Osteoblast (primary cell): Measurements from ENCODE around the gene PDCD4. TPM values are rescaled to one million over a fixed set of nuclear protein-coding genes. Genes with fewer than 3 reads are reported as not detected.

Experiments
- DNase-seq: peaks from one replicate; pipeline ENCODE4 v3.0.0; 2011; ENCODE audit warnings: low spot score, mixed read lengths; ENCODE audit not compliant: insufficient read length; ENCODE audit errors: missing footprints
- H2AFZ ChIP-seq: 2 replicates; pipeline ENCODE4 v1.6.0; 2011; ENCODE audit warnings: mild to moderate bottlenecking, low read length
- H3K27ac ChIP-seq: 2 replicates; pipeline ENCODE4 v1.5.1; 2011; ENCODE audit warnings: mild to moderate bottlenecking, low read depth, low read length, moderate library complexity
- H3K27me3 ChIP-seq: 2 replicates; pipeline ENCODE4 v1.6.0; 2012; ENCODE audit warnings: mild to moderate bottlenecking, control low read depth, inconsistent platforms, low read length, moderate library complexity; ENCODE audit not compliant: insufficient read depth
- H3K36me3 ChIP-seq: 2 replicates; pipeline ENCODE4 v1.5.1; 2011; ENCODE audit warnings: mild to moderate bottlenecking, low read length, control low read depth, moderate library complexity; ENCODE audit not compliant: insufficient read depth
- H3K4me1 ChIP-seq: 2 replicates; pipeline ENCODE4 v1.5.1; 2011; ENCODE audit warnings: mild to moderate bottlenecking, low read length, control low read depth, moderate library complexity; ENCODE audit not compliant: insufficient read depth
- H3K4me2 ChIP-seq: 2 replicates; pipeline ENCODE4 v1.6.0; 2011; ENCODE audit warnings: mild to moderate bottlenecking, low read length; ENCODE audit not compliant: insufficient read depth
- H3K4me3 ChIP-seq: fragments of 200-600 bp; sonication (generic); 3 replicates; pipeline ENCODE4 v1.5.1; 2012; ENCODE audit warnings: mild to moderate bottlenecking, low read length, inconsistent platforms; ENCODE audit not compliant: insufficient read depth
- H3K79me2 ChIP-seq: 2 replicates; pipeline ENCODE4 v1.6.0; 2012; ENCODE audit warnings: mild to moderate bottlenecking, low read length, control low read depth, inconsistent platforms; ENCODE audit not compliant: insufficient read depth
- H3K9me3 ChIP-seq: 2 replicates; pipeline ENCODE4 v1.5.1; 2011; ENCODE audit warnings: low read depth, low read length, control low read depth
- H4K20me1 ChIP-seq: 2 replicates; pipeline ENCODE4 v1.6.0; 2012; ENCODE audit warnings: mild to moderate bottlenecking, low read length, control low read depth; ENCODE audit not compliant: insufficient read depth
- CTCF ChIP-seq: IDR thresholded peaks from 2 replicates; pipeline ENCODE4 v1.5.1; 2011; ENCODE audit warnings: mild to moderate bottlenecking, low read depth, low read length, moderate library complexity; ENCODE audit errors: extremely low read depth
- total RNA-seq: library from RNA; depleted of rRNA; stranded (reverse); fragments of >200 nt; gene quantifications from 2 replicates; pipeline ENCODE4 v1.2.3, GENCODE V29; 2012

The PDCD4 gene
- total RNA-seq, 1 donor: 73.8 TPM

DNA sequence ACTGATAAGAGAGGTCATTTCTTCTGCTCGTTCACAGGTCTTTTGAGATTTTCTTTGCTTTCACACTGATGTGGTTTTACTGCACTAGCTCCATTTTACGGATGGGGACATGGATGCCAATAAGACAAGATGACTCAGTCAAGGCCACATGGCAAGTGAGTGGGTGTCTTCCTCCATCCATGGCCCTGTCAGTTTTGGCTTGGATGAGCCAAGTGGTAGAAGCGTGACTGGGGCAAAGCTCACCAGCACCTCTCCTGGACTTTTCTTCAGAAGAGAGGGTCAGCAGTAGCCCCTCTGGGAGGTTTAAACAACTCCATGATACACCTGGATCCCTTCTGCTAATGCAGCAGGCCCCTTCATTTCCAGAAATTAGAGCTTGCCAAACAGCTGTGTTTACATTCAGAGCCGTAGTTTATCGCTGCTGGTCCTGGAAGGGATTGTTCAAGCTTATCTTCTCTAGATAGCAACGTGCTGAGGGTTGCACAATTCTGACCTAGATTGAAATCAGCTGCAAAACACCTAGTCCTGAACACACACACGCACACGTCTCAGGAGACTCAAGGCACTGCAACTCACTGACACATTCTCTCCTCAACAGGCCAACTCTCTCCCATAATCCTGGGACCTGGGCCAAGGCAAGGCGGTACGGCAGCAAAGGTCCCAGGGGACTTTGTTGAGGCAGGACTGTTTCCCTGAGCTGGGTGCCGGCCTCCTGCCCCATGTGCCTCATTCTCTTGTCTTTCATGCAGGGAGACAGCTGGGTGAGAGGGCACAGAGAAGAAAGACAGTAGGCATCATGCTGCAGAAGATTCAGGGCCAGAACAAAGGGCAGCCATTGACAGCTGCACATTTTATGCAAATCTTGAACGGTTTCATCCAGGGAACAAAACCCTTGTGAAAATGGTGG lies 14.2 kb upstream of the PDCD4 start:
- DNase-seq: no peak
- Histone ChIP-seq H3K9me3 (no peaks in the 10 kb centered on the region), H3K4me2 (no peak overlapping the region), H3K36me3 (no peaks in the 10 kb centered on the region), H3K27ac (no peak overlapping the region), H3K4me1 (peaks cover 12% of the 10 kb centered on the region), H3K4me3 (no peak overlapping the region), H3K27me3 (no peaks in the 10 kb centered on the region), H2AFZ (no peak overlapping the region), H3K79me2 (no peaks in the 10 kb centered on the region), H4K20me1 (no peaks in the 10 kb centered on the region)
- TF ChIP-seq CTCF: no peak

GRCh38 chr10:110858297-110858934 lies 13.3 kb upstream of the PDCD4 start:
- no peaks in the 10 kb centered on the region for H3K27me3 ChIP-seq
- no peak overlapping the region for H2AFZ ChIP-seq
- no peak overlapping the region for H3K4me3 ChIP-seq
- H3K79me2 ChIP-seq: no peaks in the 10 kb centered on the region
- no peak overlapping the region for H3K4me2 ChIP-seq
- H3K36me3 ChIP-seq: no peaks in the 10 kb centered on the region
- no peak for DNase-seq
- H4K20me1 ChIP-seq: no peaks in the 10 kb centered on the region
- H3K9me3 ChIP-seq: no peaks in the 10 kb centered on the region
- no peak for TF ChIP-seq CTCF
- peaks cover 12% of the 10 kb centered on the region for H3K4me1 ChIP-seq
- H3K27ac ChIP-seq: no peak overlapping the region

GRCh38 chr10:110859206-110859972 lies 12.3 kb upstream of the PDCD4 start:
- no peak overlapping the region for H3K27ac ChIP-seq

More at GRCh38 chr10:110859206-110859972, 12.3 kb upstream of the PDCD4 start:
- H3K79me2 ChIP-seq: no peaks in the 10 kb centered on the region
- no peak overlapping the region for H3K4me2 ChIP-seq
- H4K20me1 ChIP-seq: no peaks in the 10 kb centered on the region
- no peak for TF ChIP-seq CTCF
- peak overlapping the region; percentile 64 for H2AFZ ChIP-seq
- no peaks in the 10 kb centered on the region for H3K9me3 ChIP-seq
- no peaks in the 10 kb centered on the region for H3K27me3 ChIP-seq
- no peaks in the 10 kb centered on the region for H3K36me3 ChIP-seq
- peaks cover 12% of the 10 kb centered on the region for H3K4me1 ChIP-seq
- no peak overlapping the region for H3K4me3 ChIP-seq
- DNase-seq: no peak
